Progenitor cell of endocrine pancreas (in vitro differentiated cells): ENCODE data around the gene ARFGAP1. TPM values are rescaled to one million over a fixed set of nuclear protein-coding genes. Genes with fewer than 3 reads are reported as not detected.

Source experiments
- DNase-seq: peaks from one replicate; pipeline ENCODE4 v3.0.0; 2021; ENCODE audit warnings: low spot score; ENCODE audit not compliant: unreplicated experiment
- H3K27ac Mint-ChIP-seq: 2 replicates; pipeline ENCODE4 v1.8.0; 2021; ENCODE audit warnings: mild to moderate bottlenecking, moderate library complexity, mixed read lengths
- H3K27me3 Mint-ChIP-seq: 2 replicates; pipeline ENCODE4 v1.8.0; 2021; ENCODE audit warnings: mixed read lengths
- H3K36me3 Mint-ChIP-seq: 2 replicates; pipeline ENCODE4 v1.8.0; 2022; ENCODE audit warnings: mixed read lengths; ENCODE audit not compliant: insufficient read depth
- H3K4me1 Mint-ChIP-seq: 2 replicates; pipeline ENCODE4 v1.8.0; 2021; ENCODE audit warnings: low read depth, mixed read lengths
- H3K4me3 Mint-ChIP-seq: 2 replicates; pipeline ENCODE4 v1.8.0; 2021; ENCODE audit warnings: low read depth, mild to moderate bottlenecking, moderate library complexity, mixed read lengths
- H3K9me3 Mint-ChIP-seq: 2 replicates; pipeline ENCODE4 v1.8.0; 2021; ENCODE audit warnings: low read depth, mixed read lengths
- total RNA-seq: library from RNA; stranded (reverse); gene quantifications from 2 replicates; pipeline ENCODE4 v1.2.1, GENCODE V29; 2021
- TF ChIP-seq, protein P1 (sequence below): fragments of 200-600 bp; sonication (generic); IDR thresholded peaks from one replicate; pipeline ENCODE4 v1.5.0; 2021; ENCODE audit warnings: antibody characterized with exemption, mild to moderate bottlenecking; ENCODE audit not compliant: unreplicated experiment

Gene ARFGAP1
- total RNA-seq, 1 donor from 2014 or later: 119 TPM

- TF ChIP-seq, protein P1, sequence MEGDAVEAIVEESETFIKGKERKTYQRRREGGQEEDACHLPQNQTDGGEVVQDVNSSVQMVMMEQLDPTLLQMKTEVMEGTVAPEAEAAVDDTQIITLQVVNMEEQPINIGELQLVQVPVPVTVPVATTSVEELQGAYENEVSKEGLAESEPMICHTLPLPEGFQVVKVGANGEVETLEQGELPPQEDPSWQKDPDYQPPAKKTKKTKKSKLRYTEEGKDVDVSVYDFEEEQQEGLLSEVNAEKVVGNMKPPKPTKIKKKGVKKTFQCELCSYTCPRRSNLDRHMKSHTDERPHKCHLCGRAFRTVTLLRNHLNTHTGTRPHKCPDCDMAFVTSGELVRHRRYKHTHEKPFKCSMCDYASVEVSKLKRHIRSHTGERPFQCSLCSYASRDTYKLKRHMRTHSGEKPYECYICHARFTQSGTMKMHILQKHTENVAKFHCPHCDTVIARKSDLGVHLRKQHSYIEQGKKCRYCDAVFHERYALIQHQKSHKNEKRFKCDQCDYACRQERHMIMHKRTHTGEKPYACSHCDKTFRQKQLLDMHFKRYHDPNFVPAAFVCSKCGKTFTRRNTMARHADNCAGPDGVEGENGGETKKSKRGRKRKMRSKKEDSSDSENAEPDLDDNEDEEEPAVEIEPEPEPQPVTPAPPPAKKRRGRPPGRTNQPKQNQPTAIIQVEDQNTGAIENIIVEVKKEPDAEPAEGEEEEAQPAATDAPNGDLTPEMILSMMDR: no peak
- H3K4me1 Mint-ChIP-seq: no peaks in the 10 kb centered on the region
- H3K27ac Mint-ChIP-seq: no peak overlapping the region
- H3K9me3 Mint-ChIP-seq: no peaks in the 10 kb centered on the region
- H3K27me3 Mint-ChIP-seq: no peaks in the 10 kb centered on the region
- no peak for DNase-seq
- peaks cover 4% of the 10 kb centered on the region for H3K36me3 Mint-ChIP-seq
- H3K4me3 Mint-ChIP-seq: no peak overlapping the region
Observed at GRCh38 chr20:63288581-63289251, 16.1 kb downstream of the ARFGAP1 start.

DNA sequence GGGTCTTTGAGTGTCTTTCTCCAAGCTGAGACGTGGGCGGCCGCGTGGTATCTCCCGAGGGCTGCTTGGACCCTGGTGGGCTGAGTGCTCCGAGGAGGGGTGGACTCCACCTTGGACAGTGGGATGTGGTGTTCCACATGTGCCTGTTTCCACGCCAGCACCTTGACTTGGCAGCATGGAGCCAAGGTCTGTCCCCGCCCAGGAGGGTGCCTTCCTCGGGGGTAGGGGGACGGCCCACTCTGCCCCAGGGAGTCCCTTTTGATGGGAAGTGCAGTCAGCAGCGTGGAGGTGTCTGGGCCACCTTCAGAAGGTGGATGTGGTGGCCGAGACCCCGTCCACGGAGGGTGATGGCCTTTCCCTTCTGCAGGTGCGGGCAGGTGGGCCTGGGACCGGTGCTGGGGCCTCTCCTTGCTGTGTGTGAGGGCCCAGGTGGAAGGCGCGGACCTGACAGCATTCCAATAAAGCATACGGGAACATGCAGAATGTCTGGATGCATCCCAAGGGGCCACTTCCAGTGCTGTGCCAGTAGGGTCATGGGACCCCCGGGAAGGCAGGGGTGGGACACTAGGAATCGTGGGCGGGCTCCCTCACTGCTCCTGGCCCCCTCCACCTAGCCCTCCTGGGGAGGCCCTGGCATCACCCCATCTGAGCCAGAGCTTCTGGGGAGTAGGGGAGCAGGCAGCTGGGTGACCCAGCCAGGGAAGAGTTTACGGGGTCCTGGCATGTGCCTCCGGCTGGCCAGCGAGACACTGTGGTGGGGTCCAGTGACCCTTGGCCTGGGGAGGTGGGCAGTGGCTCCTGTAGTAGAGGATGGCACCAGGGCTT, 16.9 kb downstream of the ARFGAP1 start:
- TF ChIP-seq, protein P1: no peak
- Mint-ChIP-seq H3K27ac (no peak overlapping the region), H3K4me3 (no peak overlapping the region), H3K27me3 (no peaks in the 10 kb centered on the region), H3K4me1 (no peaks in the 10 kb centered on the region), H3K9me3 (no peaks in the 10 kb centered on the region), H3K36me3 (peaks cover 4% of the 10 kb centered on the region)
- DNase-seq: no peak

DNA sequence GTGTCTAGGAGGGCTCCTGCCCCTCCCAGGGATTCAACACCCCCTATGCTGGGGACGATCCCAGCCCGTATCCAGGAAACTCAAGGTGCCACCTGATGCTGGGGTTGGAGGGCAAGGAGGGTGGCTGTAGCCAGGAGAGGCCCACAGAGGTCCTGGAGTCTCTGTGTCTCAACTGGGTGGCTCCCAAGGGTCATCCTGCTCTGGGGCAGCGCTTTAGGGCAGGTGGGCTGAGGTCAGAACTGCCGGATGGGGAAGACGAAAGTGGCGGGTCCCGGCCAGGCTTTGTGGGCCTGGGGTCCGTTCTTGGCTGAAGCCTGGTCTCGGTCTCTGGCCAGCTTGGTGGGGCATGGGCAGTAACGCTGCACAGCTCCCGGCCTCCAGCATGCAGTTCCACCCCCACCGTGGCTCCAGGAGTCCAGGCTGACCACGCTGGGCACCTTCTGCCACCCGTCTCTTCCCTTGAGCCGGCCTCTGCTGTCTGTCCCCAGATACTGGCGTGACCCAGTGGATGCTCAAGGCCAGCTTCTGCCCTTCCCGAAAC, 17.6 kb downstream of the ARFGAP1 start:
- H3K27ac Mint-ChIP-seq: no peak overlapping the region
- H3K27me3 Mint-ChIP-seq: peaks cover 5% of the 10 kb centered on the region
- H3K36me3 Mint-ChIP-seq: peaks cover 4% of the 10 kb centered on the region
- TF ChIP-seq, protein P1: no peak
- H3K9me3 Mint-ChIP-seq: no peaks in the 10 kb centered on the region
- no peaks in the 10 kb centered on the region for H3K4me1 Mint-ChIP-seq
- no peak overlapping the region for H3K4me3 Mint-ChIP-seq
- DNase-seq: no peak

DNA sequence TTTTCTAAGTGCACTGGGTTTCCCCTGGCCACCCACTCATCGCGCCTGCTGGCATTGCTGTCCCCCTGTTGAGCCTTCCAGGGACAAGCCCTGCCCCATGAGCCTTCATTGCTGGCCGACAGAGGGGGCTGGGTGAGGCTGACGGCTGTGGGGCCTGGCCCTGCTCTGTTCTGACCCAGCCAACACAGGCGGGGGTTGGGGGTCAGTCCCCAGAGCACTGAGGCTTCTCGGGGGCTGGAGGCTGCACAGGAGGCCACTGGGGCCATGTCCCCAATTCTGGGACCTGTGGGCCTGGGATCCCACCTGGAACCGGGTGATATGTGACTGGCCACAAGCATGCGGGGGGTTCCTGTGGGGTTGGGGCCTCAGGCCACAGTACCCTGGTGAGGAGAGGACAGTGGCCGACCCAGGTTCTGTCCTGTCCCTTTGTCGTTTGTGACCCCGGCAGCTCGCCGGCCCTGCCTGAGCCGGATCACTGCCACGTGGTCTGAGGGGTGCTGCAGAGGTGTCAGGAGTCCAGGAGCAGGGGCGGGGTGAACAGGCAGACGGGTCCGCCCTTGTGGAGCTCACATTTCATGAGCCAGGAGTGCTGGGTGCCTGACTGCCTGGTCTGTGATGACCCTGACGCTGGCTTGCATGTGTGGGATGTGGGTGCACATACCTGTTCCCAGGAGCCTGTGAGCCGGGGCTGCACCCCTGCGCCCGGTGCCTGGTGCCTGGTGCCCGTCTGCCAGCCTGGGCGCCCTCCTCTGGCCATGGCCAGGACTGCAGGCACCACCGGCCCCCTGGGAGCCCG, 18.3 kb downstream of the ARFGAP1 start:
- no peak overlapping the region for H3K27ac Mint-ChIP-seq
- H3K9me3 Mint-ChIP-seq: no peaks in the 10 kb centered on the region
- DNase-seq: peak; percentile 66
- H3K4me1 Mint-ChIP-seq: no peaks in the 10 kb centered on the region
- H3K36me3 Mint-ChIP-seq: peaks cover 3% of the 10 kb centered on the region
- peaks cover 11% of the 10 kb centered on the region for H3K27me3 Mint-ChIP-seq
- TF ChIP-seq, protein P1: peak; percentile 76
- H3K4me3 Mint-ChIP-seq: no peak overlapping the region

GRCh38 chr20:63291811-63292210, 19.2 kb downstream of the ARFGAP1 start:
- no peak for DNase-seq
- no peak overlapping the region for H3K27ac Mint-ChIP-seq
- TF ChIP-seq, protein P1: no peak
- peaks cover 13% of the 10 kb centered on the region for H3K27me3 Mint-ChIP-seq
- peaks cover 2% of the 10 kb centered on the region for H3K36me3 Mint-ChIP-seq
- H3K4me1 Mint-ChIP-seq: no peaks in the 10 kb centered on the region
- H3K9me3 Mint-ChIP-seq: no peaks in the 10 kb centered on the region
- no peak overlapping the region for H3K4me3 Mint-ChIP-seq
